HepG2 (cell line): ENCODE results near the gene ZNF189. TPM values are rescaled to one million over a fixed set of nuclear protein-coding genes. Genes with fewer than 3 reads are reported as not detected.

ENCODE experiments used
- ATAC-seq: fragments of 200-7000 bp; cut with Tn5 transposase; 3 replicates; pipeline ENCODE4 v1.9.1; 2020; ENCODE audit warnings: mild to moderate bottlenecking, moderate library complexity
- BruUV-seq: library from RNA; stranded (reverse); fragments of 400-500 nt; replicated peaks from 2 replicates; lab custom pipeline; 2021; lab: Mats Ljungman, UMichigan
- CTCF ChIA-PET: fragments of 300-600 bp; formaldehyde crosslinking; extraction: SDS; loops from one replicate; lab custom pipeline; 2021; ENCODE audit warnings: low total read pairs, inconsistent platforms, low intra/inter-chr PET ratio; lab: Yijun Ruan, JAX
- POLR2A ChIA-PET: fragments of 350-600 bp; sonication (Branson Sonifier 250); formaldehyde crosslinking; loops from one replicate; lab custom pipeline; 2020; ENCODE audit warnings: antibody characterized with exemption, inconsistent platforms; lab: Yijun Ruan, JAX
- DNase-seq: peaks from one replicate; pipeline ENCODE4 v3.0.0-alpha.2; 2015; ENCODE audit warnings: low spot score
- FAIRE-seq: peaks from 3 replicates; lab custom pipeline; 2011; peaks lifted over from hg19 to GRCh38; lab: Jason Lieb, UNC
- H2AFZ ChIP-seq: one replicate; pipeline ENCODE4 v1.6.1; 2011; ENCODE audit warnings: low read length, inconsistent platforms
- H3K27ac ChIP-seq: fragments of 300-600 bp; 3 replicates; pipeline ENCODE4 v1.8.0; 2011; ENCODE audit warnings: mixed run types, mild to moderate bottlenecking, mixed read lengths, low read length, inconsistent platforms; ENCODE audit not compliant: insufficient read depth; ENCODE audit errors: extremely low read length
- H3K27me3 ChIP-seq, 2 experiments: fragments of 200-600 bp in 1 of 2; 2 replicates in 1 of 2; 3 replicates in 1 of 2; pipeline versions ENCODE4 v1.6.0 to v1.8.0; 2011; ENCODE audit warnings: low read length in 2 of 2, mild to moderate bottlenecking in 2 of 2, moderate library complexity in 2 of 2, inconsistent platforms in 1 of 2; ENCODE audit not compliant: insufficient read depth in 2 of 2, control insufficient read depth in 1 of 2
- H3K36me3 ChIP-seq, 2 experiments: fragments of 200-600 bp in 1 of 2; replicated peaks in 1 of 2; 2 replicates in 1 of 2; 3 replicates in 1 of 2; pipeline versions ENCODE4 v1.5.1 to v1.8.0; 2011; ENCODE audit warnings: low read length in 2 of 2, inconsistent platforms in 1 of 2; ENCODE audit not compliant: insufficient read depth in 2 of 2, control insufficient read depth in 1 of 2
- H3K4me1 ChIP-seq: 2 replicates; pipeline ENCODE4 v1.5.1; 2012; ENCODE audit warnings: low read length, inconsistent platforms; ENCODE audit not compliant: insufficient read depth
- H3K4me2 ChIP-seq: 2 replicates; pipeline ENCODE4 v1.6.0; 2011; ENCODE audit warnings: low read depth, low read length, inconsistent platforms
- H3K4me3 ChIP-seq, 3 experiments: fragments of 200-600 bp in 1 of 3; sonication (generic), shearing (Covaris generic) in 1 of 3; replicated peaks in 1 of 3; 2 replicates each; pipeline ENCODE4 v1.5.1; 2011 to 2016; ENCODE audit warnings: low read length in 3 of 3, inconsistent platforms in 2 of 3, low read depth in 2 of 3, mild to moderate bottlenecking in 2 of 3, control low read depth in 1 of 3, mixed read lengths in 1 of 3; ENCODE audit not compliant: insufficient read depth in 1 of 3
- H3K79me2 ChIP-seq: one replicate; pipeline ENCODE4 v1.6.1; 2011; ENCODE audit warnings: low read length, inconsistent platforms; ENCODE audit not compliant: insufficient read depth
- H3K9ac ChIP-seq: 2 replicates; pipeline ENCODE4 v1.6.0; 2011; ENCODE audit warnings: mild to moderate bottlenecking, low read depth, low read length, inconsistent platforms; ENCODE audit not compliant: insufficient read depth
- H3K9me3 ChIP-seq: 2 replicates; pipeline ENCODE4 v1.5.1; 2012; ENCODE audit warnings: mild to moderate bottlenecking, low read length
- H4K20me1 ChIP-seq: 2 replicates; pipeline ENCODE4 v1.6.0; 2011; ENCODE audit warnings: inconsistent platforms, mild to moderate bottlenecking, low read length, moderate library complexity; ENCODE audit not compliant: insufficient read depth
- BRF2 ChIP-seq: sonication (generic); formaldehyde crosslinking; IDR thresholded peaks from 2 replicates; pipeline ENCODE4 v1.8.1; 2022; ENCODE audit warnings: mild to moderate bottlenecking, missing genetic modification reagents
- DNMT3B ChIP-seq: conservative IDR thresholded peaks from 2 replicates; pipeline ENCODE4 v1.6.1; 2016; ENCODE audit warnings: missing biosample characterization, control low read depth
- IRF2 ChIP-seq: IDR thresholded peaks from 2 replicates; pipeline ENCODE4 v1.6.1; 2018; ENCODE audit warnings: missing genetic modification reagents, missing compliant biosample characterization
- MEIS1 ChIP-seq: sonication (generic); formaldehyde crosslinking; IDR thresholded peaks from 2 replicates; pipeline ENCODE4 v1.9.0; 2021; ENCODE audit warnings: mild to moderate bottlenecking, missing genetic modification reagents, moderate library complexity, borderline replicate concordance
- MIXL1 ChIP-seq: IDR thresholded peaks from 2 replicates; pipeline ENCODE4 v1.6.1; 2016
- ONECUT2 ChIP-seq: sonication (generic); formaldehyde crosslinking; IDR thresholded peaks from 2 replicates; pipeline ENCODE4 v1.4.0; 2020; ENCODE audit warnings: missing genetic modification reagents
- RARA ChIP-seq: IDR thresholded peaks from 2 replicates; pipeline ENCODE4 v1.6.1; 2016; ENCODE audit warnings: missing genetic modification reagents, missing compliant biosample characterization
- SOX6 ChIP-seq, 2 experiments: fragments of 450-650 bp in 1 of 2; sonication (generic) in 1 of 2; formaldehyde crosslinking in 1 of 2; IDR thresholded peaks; 2 replicates each; pipeline versions ENCODE4 v1.4.0 to v1.6.1; 2017 to 2020; ENCODE audit warnings: antibody characterized with exemption in 1 of 2, mild to moderate bottlenecking in 1 of 2, missing genetic modification reagents in 1 of 2
- TIGD3 ChIP-seq: sonication (generic); formaldehyde crosslinking; IDR thresholded peaks from 2 replicates; pipeline ENCODE4 v1.5.1; 2020; ENCODE audit warnings: mild to moderate bottlenecking, missing genetic modification reagents, borderline replicate concordance
- ZBTB20 ChIP-seq: sonication (generic); formaldehyde crosslinking; IDR thresholded peaks from 2 replicates; pipeline ENCODE4 v1.8.1; 2023; ENCODE audit warnings: missing genetic modification reagents, low read depth, mild to moderate bottlenecking, borderline replicate concordance
- ZC3H4 ChIP-seq: sonication (generic); formaldehyde crosslinking; IDR thresholded peaks from 2 replicates; pipeline ENCODE4 v1.4.0; 2020; ENCODE audit warnings: missing genetic modification reagents, borderline replicate concordance
- ZNF17 ChIP-seq: sonication (generic); formaldehyde crosslinking; IDR thresholded peaks from 2 replicates; pipeline ENCODE4 v1.5.0; 2020; ENCODE audit warnings: mild to moderate bottlenecking, missing genetic modification reagents
- ZNF275 ChIP-seq: sonication (generic); formaldehyde crosslinking; IDR thresholded peaks from 2 replicates; pipeline ENCODE4 v1.8.0; 2022; ENCODE audit warnings: missing genetic modification reagents, mild to moderate bottlenecking, inconsistent platforms, borderline replicate concordance
- ZNF460 ChIP-seq: sonication (generic); formaldehyde crosslinking; IDR thresholded peaks from 2 replicates; pipeline ENCODE4 v1.5.1; 2020; ENCODE audit warnings: missing genetic modification reagents, mild to moderate bottlenecking, borderline replicate concordance
- ZNF724P ChIP-seq: sonication (generic); formaldehyde crosslinking; IDR thresholded peaks from 2 replicates; pipeline ENCODE4 v1.8.0; 2022; ENCODE audit warnings: missing genetic modification reagents, borderline replicate concordance
- ZNF773 ChIP-seq: sonication (generic); formaldehyde crosslinking; IDR thresholded peaks from 2 replicates; pipeline ENCODE4 v1.4.0; 2020; ENCODE audit warnings: missing genetic modification reagents, borderline replicate concordance
- ZSCAN30 ChIP-seq: sonication (generic); formaldehyde crosslinking; IDR thresholded peaks from 2 replicates; pipeline ENCODE4 v1.5.0; 2020; ENCODE audit warnings: mild to moderate bottlenecking, missing genetic modification reagents
- WGBS: methylation state at CpG from one replicate; pipeline ENCODE4 v1.1.6; 2017; ENCODE audit warnings: low lambda C conversion rate; 5-methylcytosine and 5-hydroxymethylcytosine counted together
- in situ Hi-C: cut with HindIII; loops from 2 replicates; pipeline ENCODE4 v1.10.0; 2017; ENCODE audit warnings: low pct_unique_long_range_greater_than_20kb; ENCODE audit not compliant: extremely low pct_ligation_motif_present
- intact Hi-C: fragments of 100-400 bp; cut with micrococcal nuclease; formaldehyde crosslinking; loops from one replicate; pipeline ENCODE4 v1.10.0; 2022; ENCODE audit not compliant: unreplicated experiment
- polyA plus RNA-seq, 8 experiments: library from polyadenylated mRNA; depleted of rRNA in 3 of 8; stranded (reverse) in 7 of 8; unstranded in 1 of 8; fragments of >200 nt; fragmentation: Illumina TruSeq in 4 of 8; extraction: Trizol in 4 of 8; gene quantifications; 2 replicates each; pipeline versions ENCODE4 v1.2.1 to v1.2.3, GENCODE V29; 2011 to 2016; ENCODE audit warnings: low read depth in 4 of 8, missing spikeins in 1 of 8, mixed read lengths in 1 of 8; ENCODE audit not compliant: insufficient read depth in 1 of 8
- total RNA-seq, 5 experiments: library from RNA; depleted of rRNA; stranded (reverse); fragments of >200 nt; fragmentation: Illumina TruSeq; extraction: Trizol; gene quantifications; 2 replicates each; pipeline ENCODE4 v1.2.3, GENCODE V29; 2016; ENCODE audit warnings: low read depth in 1 of 5

The ZNF189 gene
- total and polyA plus RNA-seq, 2 of the 13 experiments (the other 11 are each of a cell fraction or from before 2014, with no cell fraction given) = 8.4 to 50.0 TPM

GRCh38 chr9:101394687-101395086 lies 4.0 kb upstream of the ZNF189 start (continued):
- TF ChIP-seq SOX6 (IDR thresholded peaks at IDR 0.05) = no peak
- TF ChIP-seq SOX6 (CRISPR knock-in tag; IDR thresholded peaks at IDR 0.05) = 0 out of 2 replicates have a peak, but pooled peaks have one; percentile 28

GRCh38 chr9:101397746-101398067 lies 944 bp upstream of the ZNF189 start:
- Histone ChIP-seq H3K4me1 (peaks cover 73% of the 10 kb centered on the region), H3K9me3 (peaks cover 19% of the 10 kb centered on the region), H4K20me1 (0 out of 2 replicates have a peak, but pooled peaks cover 7% of the 10 kb centered on the region), H3K4me2 (peak overlapping the region; percentile 84), H3K9ac (peak overlapping the region; percentile 89), H3K4me3 (peak overlapping the region; percentile 74 to 86 (median 76)), H2AFZ (no peak overlapping the region), H3K36me3 (peaks cover 2 to 45% of the 10 kb centered on the region in 2 experiments), H3K27me3 (no peaks in the 10 kb centered on the region; a peak in 1 of 5 replicates), H3K79me2 (peaks cover 96% of the 10 kb centered on the region), H3K27ac (peak overlapping the region; percentile 85)
- intact Hi-C loops (loop anchor here (1.0 to 5.0 kb wide), 5 partner anchors 24 to 135 kb away; partner anchors contain the start of gene RNF20), in situ Hi-C loops (loop anchor here (5.0 to 10.0 kb wide), 3 partner anchors 60 to 283 kb away; partner anchors contain the start of gene RNF20)
- BruUV-seq = no TSS peak
- FAIRE-seq (no peak), ATAC-seq (peak; percentile 5), DNase-seq (no peak)
- under 1% methylated on average over 4 of the region's 4 CpGs for WGBS
- ChIA-PET POLR2A (interaction anchor here (1.4 to 2.6 kb wide), 3 partner anchors 25 to 73 kb away, joined by 10 to 54 read pairs (median 23); no protein-coding TSS in a partner anchor), CTCF (no interaction called here)
- 0 out of 2 replicates have a peak, but pooled peaks have one; percentile 45 for TF ChIP-seq ZNF724P (CRISPR knock-in tag)
- TF ChIP-seq ZNF460 (CRISPR knock-in tag) = no peak
- TF ChIP-seq ZBTB20 = 0 out of 2 replicates have a peak, but pooled peaks have one; percentile 11
- TF ChIP-seq RARA = 0 out of 2 replicates have a peak, but pooled peaks have one; percentile 5
- TF ChIP-seq ZNF773 = 0 out of 2 replicates have a peak, but pooled peaks have one; percentile 8
- no peak for TF ChIP-seq ZNF275 (CRISPR knock-in tag)
- no peak; the same call in 1 of the 2 replicates for TF ChIP-seq DNMT3B (CRISPR knock-in tag)
- TF ChIP-seq ONECUT2 (CRISPR knock-in tag) = no peak
- TF ChIP-seq MIXL1 (CRISPR knock-in tag) = 0 out of 2 replicates have a peak, but pooled peaks have one; percentile 36
- TF ChIP-seq IRF2 (CRISPR knock-in tag) = 0 out of 2 replicates have a peak, but pooled peaks have one; percentile 26
- no peak for TF ChIP-seq BRF2
- peak; percentile 67; the same call in 1 of the 2 replicates for TF ChIP-seq ZC3H4 (CRISPR knock-in tag)
- TF ChIP-seq ZSCAN30 = peak; percentile 62; the same call in 1 of the 2 replicates
- TF ChIP-seq MEIS1 (CRISPR knock-in tag) = no peak
- TF ChIP-seq ZNF17 (CRISPR knock-in tag) = 0 out of 2 replicates have a peak, but pooled peaks have one; percentile 19
- TF ChIP-seq TIGD3 (CRISPR knock-in tag) = peak; percentile 23; the same call in 1 of the 2 replicates
